Stimulated activated CD4-positive, alpha-beta T cell treated with anti-CD3 and anti-CD28 coated beads, Interleukin-1b, Interleukin-23, amount 100 ng/mL, for 48 hours (primary cell): ENCODE results near the gene RFC4.

Experiments used
- DNase-seq: peaks from one replicate; pipeline ENCODE4 v3.0.0-alpha.2; 2020

The RFC4 gene

GRCh38 chr3:186742618-186743380, 63.5 kb downstream of the RFC4 start:
- no peak for DNase-seq
